Transverse colon (tissue), 4 donors: Measurements from ENCODE around the gene PCNX2.
"Not testable (repeated sequence)": the region's sequence is repeated elsewhere in the genome, so short reads cannot be mapped to it uniquely, and the experiment has no call there.

Experiments
- CTCF ChIP-seq, 5 experiments: fragments of 200-600 bp in 3 of 5; fragments of 450-650 bp in 2 of 5; sonication (generic) in 3 of 5; IDR thresholded peaks; 1 replicate in 2 of 5; 2 replicates in 3 of 5; pipeline ENCODE4 v1.5.1; 2016 to 2017; ENCODE audit warnings: antibody characterized with exemption in 5 of 5, inconsistent platforms in 3 of 5, mild to moderate bottlenecking in 2 of 5, moderate library complexity in 1 of 5
- EP300 ChIP-seq: sonication (generic); formaldehyde crosslinking; IDR thresholded peaks from one replicate; pipeline ENCODE4 v1.6.1; 2017; ENCODE audit warnings: antibody characterized with exemption, low read depth
- POLR2A ChIP-seq: fragments of 450-650 bp; IDR thresholded peaks from one replicate; pipeline ENCODE4 v1.6.1; 2016; ENCODE audit warnings: antibody characterized with exemption, mild to moderate bottlenecking, moderate library complexity
- POLR2AphosphoS5 ChIP-seq, 3 donors: sonication (generic); formaldehyde crosslinking; IDR thresholded peaks; one replicate each; pipeline ENCODE4 v1.6.1; 2016; ENCODE audit warnings: antibody characterized with exemption in 3 of 3

- TF ChIP-seq POLR2A; EP300; CTCF (IDR thresholded peaks at IDR 0.05); POLR2AphosphoS5 (IDR thresholded peaks at IDR 0.05): not testable (repeated sequence)
Observed at GRCh38 chr1:233107716-233108130, 187.8 kb downstream of the PCNX2 start.
